Glomerular endothelial cell (primary cell): Measurements from ENCODE around the gene TSPAN15. TPM values are rescaled to one million over a fixed set of nuclear protein-coding genes. Genes with fewer than 3 reads are reported as not detected.
"Not testable (repeated sequence)": the region's sequence is repeated elsewhere in the genome, so short reads cannot be mapped to it uniquely, and the experiment has no call there.

Source experiments
- DNase-seq: peaks from one replicate; pipeline ENCODE4 v3.0.0-alpha.2; 2011; ENCODE audit warnings: low read depth, low spot score; ENCODE audit errors: extremely low read depth
- total RNA-seq: library from RNA; depleted of rRNA; stranded (reverse); fragments of >200 nt; gene quantifications from 2 replicates; pipeline ENCODE4 v1.2.3, GENCODE V29; 2015

Gene TSPAN15
- total RNA-seq, 1 donor from 2014 or later = 426 TPM

DNA sequence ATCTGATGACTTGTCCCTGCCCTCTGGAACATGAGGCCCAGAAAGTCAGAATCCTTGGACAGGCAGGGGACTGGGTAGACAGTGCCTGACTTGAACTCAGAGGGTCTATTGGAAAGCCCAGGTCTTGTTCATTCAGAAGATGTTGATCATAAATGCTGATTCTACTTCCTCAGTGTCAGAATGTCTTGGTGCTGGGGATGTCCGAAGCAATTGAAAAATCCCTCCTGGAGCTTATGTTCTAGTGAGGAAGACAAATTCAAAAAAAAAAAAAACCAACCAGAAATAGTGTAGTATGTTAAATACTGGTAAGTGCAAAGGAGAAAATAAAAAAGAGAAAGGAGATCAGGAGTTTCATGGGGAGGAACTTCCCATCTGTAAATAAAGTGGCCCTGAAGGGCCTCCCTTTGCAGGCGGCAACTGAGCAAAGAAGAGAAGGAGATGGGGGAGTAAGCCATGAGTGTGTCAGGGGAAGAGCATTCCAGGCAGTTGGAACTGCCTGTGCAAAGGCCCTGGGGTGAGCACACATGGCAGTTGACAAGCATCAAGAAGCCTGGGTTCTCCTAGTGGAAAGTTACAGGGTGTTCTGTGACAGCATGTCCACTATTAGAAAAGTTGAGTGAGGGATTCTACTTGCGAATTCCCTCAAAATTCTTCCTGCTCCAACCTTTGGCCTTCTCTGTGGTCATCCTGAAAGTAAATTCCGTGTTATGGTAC is 30.7 kb downstream of the TSPAN15 start:
- DNase-seq = no peak

DNA sequence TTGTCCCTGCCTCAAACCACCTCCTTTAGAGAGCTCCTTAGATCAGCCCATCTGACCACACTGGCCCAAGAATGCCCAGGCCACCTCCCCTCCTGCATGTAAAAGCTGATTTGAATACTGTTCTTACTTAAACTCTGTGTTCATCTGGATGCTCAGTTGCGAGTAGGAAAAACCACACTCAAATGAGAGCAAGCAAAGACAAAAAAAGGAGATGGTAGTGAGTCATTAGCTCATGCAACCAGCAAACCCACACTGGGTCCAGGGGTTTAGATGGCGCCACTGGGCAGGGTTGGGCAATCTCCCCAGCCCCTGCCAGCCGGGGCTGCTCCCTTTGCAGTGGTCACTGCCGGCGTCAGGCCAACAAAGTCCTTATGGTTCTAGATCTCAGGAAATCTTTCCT is 32.7 kb downstream of the TSPAN15 start:
- no peak for DNase-seq

DNA sequence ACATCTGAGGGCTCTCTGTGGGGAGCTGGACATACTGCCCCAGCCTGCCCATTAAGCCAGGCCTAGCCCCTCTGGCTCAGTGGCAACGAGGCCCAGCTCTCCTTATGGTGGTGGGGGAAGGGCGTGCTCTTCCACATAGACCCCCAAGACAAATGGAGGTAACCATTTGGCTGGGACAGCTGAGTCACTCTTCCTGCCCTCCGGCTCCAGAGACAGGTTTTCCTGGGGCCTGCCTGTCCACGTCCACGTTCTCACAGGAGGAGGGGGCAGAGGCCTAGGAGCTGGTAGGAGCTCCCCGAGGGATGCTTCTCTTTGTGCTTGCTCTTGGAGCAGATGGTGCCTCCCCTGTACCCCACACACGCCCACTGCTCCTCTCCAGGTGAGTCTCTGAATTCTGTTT is 33.5 kb downstream of the TSPAN15 start:
- DNase-seq = no peak

DNA sequence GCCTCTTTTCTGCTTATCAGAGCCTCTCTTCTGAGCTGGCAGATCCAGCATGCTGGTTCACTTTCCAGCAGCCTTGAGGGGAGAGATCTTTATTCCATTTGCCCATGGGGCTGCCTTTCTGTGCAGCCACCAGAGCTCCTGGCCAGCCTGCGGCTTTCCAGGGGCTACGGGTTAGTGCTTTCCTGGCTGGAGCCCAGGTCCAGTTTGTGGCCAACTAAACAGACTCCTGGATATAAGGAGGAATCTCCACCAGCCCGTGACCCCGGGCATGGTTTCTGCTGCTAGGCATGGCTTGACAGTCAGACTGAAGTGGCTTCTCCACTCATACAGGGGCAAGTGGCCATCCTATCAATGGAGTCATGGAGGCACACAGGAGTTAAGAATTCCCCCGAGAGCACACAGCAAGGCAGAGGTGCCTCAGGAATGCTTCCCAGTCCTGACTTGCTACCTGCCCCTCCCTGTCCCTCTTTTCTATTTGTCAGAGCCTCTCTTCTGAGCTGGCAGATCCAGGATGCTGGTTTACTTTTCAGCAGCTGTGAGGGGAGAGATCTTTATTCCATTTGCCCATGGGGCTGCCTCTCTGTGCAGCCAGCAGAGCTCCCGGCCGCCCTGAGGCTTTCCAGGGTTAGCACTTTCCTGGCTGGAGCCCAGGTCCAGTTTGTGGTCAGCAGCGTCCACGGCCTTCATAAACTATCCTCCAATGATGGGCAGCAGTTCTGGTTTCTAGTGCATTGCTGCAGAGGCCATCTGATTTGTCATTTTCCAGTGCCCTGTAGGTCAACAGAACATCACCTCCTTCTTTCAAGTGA is 35.9 kb downstream of the TSPAN15 start:
- no peak for DNase-seq

DNA sequence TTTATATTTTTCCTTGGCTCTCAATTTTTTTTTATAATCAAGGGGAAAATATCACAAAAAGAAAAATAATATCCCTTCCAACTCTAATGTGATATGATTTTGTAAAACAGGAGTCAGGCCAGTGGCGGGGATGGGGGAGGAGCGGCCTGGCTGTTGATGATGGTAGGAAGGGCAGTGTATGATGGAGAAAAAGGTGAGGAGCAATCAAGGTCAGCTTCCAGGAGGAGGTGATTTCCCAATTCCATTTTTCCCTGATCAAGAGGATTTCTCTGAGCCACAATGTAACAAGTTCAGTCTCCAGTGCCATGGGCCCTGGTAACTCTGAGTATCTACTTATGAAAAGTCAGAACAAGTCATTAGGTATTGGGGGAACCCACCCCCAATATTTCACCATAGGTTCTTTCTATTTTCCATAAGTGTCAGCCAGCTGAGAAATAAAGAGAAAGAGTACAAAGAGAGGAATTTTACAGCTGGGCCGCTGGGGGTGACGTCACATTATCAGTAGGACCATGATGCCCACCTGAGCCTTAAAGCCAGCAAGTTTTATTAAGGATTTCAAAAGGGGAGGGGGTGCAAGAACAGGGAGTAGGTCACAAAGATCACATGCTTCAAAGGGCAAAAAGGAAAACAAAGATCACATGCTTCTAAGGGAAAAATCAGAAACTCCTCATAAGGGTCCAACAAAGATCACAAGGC is 37.0 kb downstream of the TSPAN15 start:
- DNase-seq = not testable (repeated sequence)

DNA sequence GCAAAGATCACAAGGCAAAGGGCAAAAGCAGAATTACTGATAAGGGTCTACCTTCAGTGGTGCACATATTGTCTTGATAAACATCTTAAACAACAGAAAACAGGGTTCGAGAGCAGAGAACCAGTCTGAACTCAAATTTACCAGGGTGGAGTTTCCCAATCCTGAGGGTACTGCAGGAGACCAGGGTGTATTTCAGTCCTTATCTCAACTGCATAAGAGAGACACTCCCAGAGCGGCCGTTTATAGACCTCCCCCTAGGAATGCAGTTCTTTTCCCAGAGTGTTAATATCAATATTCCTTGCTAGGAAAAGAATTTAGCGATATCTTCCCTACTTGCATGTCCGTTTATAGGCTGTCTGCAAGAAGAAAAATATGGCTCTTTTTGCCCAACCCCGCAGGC is 37.6 kb downstream of the TSPAN15 start:
- DNase-seq = not testable (repeated sequence)

DNA sequence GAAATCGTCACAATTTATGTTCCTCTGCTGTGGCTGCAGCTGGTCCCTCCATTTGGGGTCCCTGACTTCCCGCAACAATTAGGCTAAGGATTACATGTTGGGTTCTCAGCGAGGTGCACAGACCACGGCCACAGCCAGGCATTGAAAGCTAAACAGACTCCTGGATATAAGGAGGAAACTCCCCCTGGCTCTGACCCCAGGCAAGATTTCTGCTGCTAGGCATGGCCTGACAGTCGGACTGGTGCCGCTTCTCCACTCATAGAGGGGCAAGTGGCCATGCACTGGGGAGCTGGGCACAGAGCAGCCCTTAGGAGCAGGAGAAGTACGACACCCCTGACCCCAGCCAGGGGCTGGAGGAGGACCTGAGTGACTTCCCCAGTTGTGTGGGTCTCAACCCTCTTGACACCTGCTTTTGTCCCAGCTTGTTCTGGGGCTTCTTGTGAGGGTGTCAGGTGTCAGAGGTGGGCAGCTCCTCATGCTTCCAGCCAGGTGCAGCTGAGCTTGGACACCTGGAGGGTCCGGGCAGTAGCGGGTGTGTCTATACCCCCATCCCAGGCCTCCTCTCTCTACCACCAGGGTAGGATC is 38.3 kb downstream of the TSPAN15 start:
- DNase-seq = no peak

DNA sequence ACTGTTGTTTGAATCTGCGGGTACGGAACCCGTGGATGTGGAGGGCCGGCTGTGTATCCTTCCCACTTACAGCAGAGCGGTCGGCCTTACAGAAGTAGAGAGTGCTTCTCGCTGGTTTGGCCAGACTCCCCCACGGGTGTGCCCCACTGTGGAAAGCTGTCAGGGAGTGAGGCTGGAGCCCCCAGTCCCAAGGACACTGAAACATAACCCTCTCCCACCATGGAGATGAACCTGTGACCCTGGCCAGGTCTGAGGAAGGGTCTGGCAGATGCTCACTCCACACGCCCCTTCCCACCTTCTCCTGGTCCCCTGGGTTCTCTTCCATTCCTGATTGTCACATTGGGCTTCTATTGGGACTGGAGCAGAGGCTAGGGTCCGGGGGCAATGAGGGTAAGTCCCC is 39.6 kb downstream of the TSPAN15 start:
- no peak for DNase-seq

DNA sequence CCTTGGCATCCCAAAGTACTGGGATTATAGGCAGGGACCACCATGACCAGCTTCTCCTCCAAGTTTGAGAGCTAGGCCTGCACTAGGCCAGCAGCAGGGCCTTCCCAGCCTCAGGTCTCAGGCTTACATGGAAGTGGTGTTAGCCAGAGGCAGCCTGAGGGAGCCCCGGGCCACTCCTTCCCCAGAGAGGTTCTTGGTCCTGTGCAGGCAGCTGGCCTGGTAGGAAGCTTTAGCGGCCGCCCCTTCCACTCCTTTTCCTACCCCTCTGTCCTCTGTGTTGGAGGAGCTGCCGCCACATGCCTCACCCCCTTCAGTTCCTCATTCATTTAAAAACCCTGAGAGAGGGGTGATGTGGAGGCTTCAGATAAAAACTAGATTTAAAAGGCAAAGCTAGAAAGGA is 40.3 kb downstream of the TSPAN15 start:
- no peak for DNase-seq

DNA sequence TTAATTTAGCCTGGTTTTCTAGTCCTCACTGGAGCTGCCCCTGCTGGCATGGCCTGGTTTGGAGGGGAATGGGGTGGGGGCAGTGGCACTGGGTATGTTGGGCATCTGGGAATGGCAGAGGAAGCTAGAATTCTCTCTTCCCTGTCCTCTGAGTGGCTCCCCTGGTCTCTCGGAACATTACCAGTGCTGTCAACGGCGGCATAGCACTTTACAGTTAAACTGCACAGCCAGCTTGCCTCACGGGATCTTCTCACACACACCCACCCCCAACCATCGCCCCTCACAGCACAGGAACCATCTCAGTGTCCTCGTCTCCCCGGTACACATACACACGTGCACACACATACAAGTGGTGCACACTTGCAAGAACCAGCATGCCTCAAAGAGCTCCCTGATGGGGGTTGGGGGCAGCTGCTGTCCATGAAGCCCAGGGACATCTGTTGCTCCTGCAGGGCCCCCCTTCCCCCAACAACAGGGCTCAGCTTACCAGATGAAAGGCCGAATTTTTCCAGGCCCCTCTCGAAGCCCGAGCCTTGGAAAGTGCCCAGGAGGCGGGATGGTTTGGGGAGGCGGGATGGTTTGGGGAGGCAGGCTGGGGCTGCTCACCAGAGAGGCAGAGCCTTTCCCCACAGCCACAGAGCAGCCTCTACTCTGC is 41.0 kb downstream of the TSPAN15 start:
- no peak for DNase-seq

DNA sequence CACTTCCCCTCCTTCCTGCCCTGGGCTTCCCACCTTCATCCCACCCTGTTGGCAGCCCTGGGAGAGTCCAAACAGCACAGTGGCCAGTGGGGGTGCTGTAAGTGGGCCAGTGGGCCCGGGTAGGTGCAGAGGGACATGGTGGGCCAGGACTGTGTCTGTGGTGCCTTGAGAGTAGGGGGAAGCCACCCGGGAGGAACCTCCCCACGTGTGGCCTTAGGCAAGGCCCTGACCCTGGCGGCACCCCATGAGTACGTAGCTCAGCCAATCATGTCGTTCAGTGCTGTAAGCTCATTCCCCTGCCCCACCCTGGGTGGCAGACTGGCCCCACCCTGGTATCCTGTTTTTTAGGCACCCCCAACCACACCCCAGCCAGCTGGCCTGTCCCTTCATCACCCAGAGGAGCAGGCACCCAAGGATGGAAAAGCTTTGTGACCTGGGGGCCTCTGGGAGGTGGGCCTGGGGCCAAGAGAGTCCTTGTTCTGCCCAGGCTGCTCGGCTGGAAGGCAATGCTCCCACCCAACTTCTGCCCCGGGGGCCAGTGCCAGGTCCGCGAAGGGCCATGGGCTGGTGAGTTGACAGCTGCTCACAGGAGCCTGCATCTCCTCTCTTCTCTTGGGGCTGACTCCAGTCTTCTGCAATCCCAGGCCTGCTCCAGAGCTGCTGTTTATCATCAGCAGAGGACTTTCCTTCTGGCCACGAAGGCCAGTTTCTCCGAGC is 41.6 kb downstream of the TSPAN15 start:
- DNase-seq = no peak

DNA sequence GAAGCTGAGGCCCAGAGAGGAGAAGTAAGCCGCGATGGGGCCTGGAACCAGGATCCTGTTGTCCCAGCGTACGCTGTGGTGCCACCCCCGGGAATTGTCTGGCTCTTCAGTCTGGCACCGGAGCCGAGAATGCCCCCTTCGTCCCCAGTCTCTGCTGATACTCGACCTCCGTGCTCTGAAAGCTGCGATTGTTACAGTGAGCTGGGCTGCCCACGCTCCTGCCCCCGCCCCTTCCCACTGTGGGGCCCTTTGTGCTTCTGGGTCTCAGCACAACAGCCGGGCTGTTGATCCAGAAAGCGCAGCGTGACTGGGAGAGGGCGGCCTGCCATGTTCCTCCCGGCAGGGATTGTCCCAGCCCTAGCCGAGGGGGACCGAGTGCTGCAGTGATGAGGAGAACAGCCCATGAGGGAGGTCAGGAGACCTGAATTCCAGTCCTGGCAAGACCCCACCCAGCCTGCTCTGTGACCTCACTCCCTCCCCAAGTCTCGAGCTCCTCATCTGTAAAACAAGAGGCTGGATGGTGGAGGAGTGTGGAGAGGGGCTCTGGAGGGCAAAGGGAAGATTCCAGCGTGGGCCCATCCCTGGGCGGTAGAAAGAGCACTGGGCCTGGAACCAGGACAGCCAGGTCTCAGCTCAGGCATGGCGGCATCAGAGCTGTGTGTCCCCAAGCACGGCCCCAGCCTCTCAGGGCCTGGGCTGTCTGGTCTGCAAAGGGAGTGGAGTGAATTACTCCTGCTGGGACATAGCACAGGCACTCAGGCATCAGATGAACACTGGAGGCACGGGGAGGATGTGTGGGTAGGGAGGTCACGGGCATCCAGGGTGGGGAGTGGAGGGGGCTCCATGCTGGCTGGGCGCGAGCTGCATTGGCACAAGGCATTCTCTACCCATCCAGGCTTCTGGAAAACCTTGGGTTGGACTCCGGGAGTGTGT is 43.6 kb downstream of the TSPAN15 start:
- no peak for DNase-seq

DNA sequence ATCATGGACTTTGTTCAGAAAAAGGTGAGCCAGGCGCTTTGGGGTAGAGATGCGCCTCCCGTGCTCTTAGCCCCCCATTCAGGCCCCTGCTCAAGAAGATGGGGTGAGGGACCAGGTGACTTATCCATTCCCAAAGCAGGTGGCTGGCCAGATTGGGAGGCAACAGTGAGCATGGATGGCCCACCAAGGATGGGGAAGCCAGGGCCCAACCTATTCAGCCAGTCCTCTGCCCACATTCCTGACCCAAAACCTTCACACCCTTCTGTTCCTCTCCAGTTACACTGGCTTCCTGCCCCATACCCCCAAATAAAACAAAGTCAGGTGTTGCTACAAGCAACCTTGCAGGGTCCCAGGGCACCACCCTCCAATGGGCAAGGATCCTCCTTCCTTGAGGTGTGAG is 44.4 kb downstream of the TSPAN15 start:
- no peak for DNase-seq

DNA sequence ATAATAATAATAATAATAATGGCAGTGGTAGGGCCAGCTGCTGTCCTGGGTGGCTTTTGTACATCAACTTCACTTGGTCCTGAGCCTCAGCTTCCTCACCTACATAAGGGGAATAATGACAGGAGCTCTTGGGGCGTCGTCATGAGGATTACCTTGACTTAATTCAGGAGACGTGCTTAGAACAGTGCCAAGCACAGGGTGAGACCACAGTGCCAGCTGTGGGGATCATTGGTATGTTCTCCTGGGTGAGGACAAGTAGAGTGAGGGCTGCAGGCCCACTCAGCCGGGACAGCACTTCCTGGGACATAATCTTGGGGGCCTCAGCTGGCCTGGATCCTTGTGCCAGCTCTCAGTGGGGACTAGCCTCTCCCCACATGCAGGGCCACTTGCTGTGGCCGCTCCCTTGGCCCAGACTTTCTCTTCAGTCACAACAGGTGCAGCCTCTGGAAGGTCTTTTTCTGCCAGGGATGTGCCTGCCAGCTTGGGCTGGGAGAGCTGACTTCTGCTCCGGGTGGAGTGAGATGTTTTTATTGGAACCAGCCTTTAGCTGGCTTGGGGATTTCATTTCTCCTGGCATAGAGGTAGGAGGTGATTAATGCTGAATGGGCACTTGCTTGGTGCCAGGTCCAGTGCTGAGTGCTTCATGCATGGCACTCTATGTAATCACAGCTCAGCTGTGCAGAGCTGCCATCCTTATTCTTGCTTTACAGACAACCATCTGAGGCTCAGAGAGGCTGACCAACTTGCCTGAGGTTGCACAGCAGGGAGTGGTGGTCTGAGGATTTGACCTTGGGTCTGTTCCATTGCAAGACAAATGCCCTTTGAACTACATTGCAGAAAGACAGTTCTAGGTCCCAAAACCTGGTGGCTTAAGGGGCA is 45.3 kb downstream of the TSPAN15 start:
- no peak for DNase-seq

DNA sequence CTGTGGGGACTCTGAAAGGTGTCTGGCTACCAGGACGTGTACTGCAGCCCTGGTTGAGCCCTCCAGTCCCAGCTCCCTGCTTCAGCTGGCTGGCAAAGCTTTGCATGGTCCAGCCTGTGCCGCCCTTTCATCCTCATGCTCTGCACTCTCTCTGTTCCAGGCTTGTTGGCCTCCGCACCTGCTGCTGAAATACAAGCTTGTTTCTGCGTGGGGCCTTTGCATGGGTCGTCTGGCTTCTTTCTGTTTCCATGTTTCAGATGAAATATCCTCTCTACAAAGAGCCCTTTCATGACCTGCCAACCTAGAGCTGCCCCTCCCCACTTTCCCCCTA is 45.9 kb downstream of the TSPAN15 start:
- DNase-seq = no peak

DNA sequence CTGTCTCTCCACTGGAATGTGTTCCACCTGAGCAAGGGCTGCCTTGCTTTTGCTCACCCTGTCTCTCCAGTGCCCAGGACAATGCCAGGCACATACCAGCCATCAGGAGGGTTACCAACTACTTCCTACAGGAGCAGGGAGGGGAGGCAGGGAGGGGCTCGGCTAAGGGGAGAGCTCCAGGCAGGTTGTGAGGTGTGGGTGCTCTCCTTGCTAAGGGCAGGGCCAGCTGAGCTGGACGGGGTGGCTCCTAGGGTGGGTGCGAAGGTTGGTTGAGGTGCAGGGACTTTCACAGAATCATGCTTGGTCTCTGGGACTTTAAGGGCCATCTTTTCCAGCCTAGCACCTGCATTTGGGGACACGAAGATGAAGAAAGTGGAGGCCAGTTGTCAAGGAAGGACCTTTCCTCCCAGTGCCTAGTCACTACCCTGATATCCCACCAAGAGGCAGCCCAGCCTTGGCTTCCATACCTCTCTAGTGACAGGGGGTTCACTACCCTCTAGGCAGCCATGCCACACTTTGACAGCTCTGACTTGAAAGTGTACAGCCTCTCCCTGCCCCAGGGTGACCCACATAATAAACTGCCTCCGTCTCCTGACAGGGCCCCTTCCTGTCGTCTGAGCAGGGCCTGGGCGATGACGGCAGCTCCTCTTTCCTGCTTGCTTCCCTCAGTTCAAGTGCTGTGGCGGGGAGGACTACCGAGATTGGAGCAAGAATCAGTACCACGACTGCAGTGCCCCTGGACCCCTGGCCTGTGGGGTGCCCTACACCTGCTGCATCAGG is 46.5 kb downstream of the TSPAN15 start:
- no peak for DNase-seq

DNA sequence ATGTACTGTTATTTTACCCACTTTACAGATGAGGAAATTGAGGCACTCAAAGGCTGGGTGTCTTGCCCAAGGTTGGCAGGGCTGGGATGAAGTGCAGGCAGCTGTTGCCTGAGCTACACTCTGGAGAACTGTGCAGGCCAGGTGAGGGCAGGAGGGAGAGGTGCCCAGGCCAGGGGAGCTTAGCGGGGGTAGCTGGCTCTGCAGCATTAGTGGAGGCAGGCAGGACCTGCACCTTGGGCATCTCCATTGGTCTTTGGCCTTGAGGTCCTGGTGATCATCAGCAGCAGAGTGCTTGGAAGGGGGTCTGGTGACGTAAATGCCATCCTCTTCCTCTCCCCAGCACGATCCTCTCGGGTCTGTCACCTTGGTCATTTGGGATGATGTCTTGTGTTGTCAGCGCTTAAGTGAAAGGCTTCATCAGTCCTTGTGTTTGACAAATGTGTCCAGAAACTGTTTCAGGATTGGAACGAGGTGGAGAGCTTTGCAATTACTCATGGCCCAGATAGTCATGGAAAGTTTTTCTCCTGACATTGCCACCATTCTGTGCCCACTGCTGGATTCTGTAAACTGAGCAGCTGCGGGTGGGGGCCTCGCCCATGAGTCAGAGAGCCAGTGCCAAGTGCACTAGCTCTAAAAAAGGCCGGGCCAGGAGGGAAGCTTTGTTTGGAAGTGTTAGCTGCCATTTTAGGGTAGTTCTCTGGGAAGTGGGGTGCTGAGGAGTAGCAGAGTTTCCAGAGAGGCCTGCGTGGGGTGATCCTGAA is 47.6 kb downstream of the TSPAN15 start:
- DNase-seq = no peak
